ENCODE data around the gene URM1.

URM1 gene

DNA sequence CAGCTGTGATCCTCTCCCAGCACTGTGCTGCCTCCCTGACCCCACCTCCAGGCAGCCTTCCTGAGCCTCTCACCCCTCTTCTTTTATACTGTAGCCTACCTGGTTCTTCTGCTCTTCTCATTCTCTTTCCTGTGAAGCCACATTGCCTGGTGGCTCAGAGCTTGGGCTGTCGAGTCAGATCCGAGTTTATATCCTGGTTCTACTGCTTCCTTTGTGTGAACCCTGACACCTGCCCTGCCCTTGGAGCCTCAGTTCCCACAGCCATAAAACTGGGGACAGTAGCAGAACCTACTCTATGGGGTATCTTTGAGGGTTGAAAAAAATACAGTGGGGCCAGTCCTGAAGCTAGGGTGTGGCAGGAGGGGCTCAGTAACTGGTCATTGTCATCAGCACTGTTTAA is 22.0 kb upstream of the URM1 start:
- DNase-seq (ENCODE audit: low spot score): no peak

DNA sequence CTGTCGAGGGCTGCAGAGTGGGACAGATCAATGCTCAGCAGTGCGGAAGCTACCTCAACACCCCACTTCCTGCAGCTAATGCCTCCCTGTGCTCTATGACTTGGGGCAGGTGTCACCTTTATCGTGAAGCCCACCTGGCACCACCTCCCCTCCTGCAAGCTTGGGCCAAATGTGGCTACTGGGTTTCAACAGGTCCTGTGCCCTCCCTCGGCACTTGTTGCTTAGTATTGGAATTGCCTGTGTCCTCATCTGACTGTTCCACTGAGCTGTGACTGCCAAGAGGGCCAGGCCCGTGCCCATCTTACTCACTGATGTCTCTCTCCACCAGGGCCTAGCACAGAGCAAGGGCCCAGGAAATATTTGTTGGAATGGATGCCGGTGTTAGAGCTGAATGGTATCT is 21.4 kb upstream of the URM1 start:
- no peak for DNase-seq (ENCODE audit: low spot score)

GRCh38 chr9:128355451-128355850 is 15.7 kb upstream of the URM1 start:
- DNase-seq (ENCODE audit: low spot score): no peak

GRCh38 chr9:128358090-128358489 is 13.1 kb upstream of the URM1 start:
- DNase-seq (ENCODE audit: low spot score): no peak

GRCh38 chr9:128358861-128359260 is 12.3 kb upstream of the URM1 start:
- DNase-seq (ENCODE audit: low spot score): no peak

DNA sequence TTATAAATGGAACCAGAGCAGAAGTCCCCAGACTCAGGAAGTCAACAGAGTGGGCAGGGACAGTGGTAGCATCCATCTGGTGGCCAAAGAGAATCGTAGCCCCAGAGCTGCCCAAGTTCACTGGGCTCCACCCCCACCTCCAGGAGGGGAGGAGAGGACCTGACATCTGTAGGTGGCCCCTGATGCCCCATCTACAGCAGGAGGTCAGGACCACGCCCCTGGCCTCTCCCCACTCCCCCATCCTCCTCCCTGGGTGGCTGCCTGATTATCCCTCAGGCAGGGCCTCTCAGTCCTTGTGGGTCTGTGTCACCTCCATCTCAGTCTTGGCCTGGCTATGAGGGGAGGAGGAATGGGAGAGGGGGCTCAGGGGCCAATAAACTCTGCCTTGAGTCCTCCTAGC is 10.3 kb upstream of the URM1 start:
- DNase-seq (ENCODE audit: low spot score): no peak

GRCh38 chr9:128361296-128361985 is 9.7 kb upstream of the URM1 start:
- no peak for DNase-seq (ENCODE audit: low spot score)

GRCh38 chr9:128361986-128362646 is 9.1 kb upstream of the URM1 start:
- DNase-seq (ENCODE audit: low spot score): peak; percentile 90

DNA sequence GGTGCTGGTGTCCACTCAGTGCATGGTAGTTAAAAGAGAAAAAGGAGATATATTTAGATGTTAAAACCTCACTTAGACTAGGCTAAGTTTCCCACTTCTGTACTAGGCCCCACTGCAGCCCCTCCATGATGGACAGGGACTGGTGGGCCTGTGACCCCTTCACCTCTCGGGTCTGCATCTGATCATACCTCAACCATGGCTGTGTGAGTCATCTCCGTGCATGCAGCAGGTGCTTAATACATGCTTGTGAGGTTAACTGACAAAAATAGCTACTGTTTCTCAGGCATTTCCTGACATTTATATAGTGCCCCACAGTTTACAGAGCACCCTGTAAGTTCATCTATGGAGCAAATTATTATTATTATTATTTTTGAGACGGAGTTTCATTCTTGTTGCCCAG is 8.4 kb upstream of the URM1 start:
- DNase-seq (ENCODE audit: low spot score): no peak

- DNase-seq (ENCODE audit: low spot score): no peak
Observed at GRCh38 chr9:128365525-128365924, 5.6 kb upstream of the URM1 start.

GRCh38 chr9:128369024-128369706 is 2.0 kb upstream of the URM1 start:
- no peak for DNase-seq (ENCODE audit: low spot score)

DNA sequence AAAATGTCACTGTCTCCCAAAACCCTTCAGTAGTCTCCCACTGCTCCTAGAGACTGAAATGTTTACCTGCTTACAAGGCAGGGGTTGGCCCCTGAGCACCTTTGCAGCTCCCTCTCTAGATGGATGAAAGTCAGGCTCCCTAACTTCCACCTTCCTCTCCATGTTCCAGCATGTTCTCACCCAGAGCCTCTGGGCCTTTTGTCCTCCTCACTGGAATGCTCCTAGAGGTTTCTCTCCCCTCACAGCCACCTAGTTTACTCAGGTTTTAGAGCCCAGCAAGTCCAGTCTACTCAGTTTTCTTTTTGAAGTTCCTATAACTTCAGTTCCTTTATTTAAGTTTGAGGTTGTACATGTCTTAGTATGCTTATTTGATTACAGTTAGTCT is 815 bp upstream of the URM1 start:
- no peak for DNase-seq (ENCODE audit: low spot score)

GRCh38 chr9:128371630-128372117 is 500 bp downstream of the URM1 start:
- peak; percentile 34 for DNase-seq (ENCODE audit: low spot score)

GRCh38 chr9:128372188-128372641 is 1.0 kb downstream of the URM1 start:
- DNase-seq (ENCODE audit: low spot score): peak; percentile 89

GRCh38 chr9:128372784-128373183 is 1.6 kb downstream of the URM1 start:
- DNase-seq (ENCODE audit: low spot score): peak; percentile 60

DNA sequence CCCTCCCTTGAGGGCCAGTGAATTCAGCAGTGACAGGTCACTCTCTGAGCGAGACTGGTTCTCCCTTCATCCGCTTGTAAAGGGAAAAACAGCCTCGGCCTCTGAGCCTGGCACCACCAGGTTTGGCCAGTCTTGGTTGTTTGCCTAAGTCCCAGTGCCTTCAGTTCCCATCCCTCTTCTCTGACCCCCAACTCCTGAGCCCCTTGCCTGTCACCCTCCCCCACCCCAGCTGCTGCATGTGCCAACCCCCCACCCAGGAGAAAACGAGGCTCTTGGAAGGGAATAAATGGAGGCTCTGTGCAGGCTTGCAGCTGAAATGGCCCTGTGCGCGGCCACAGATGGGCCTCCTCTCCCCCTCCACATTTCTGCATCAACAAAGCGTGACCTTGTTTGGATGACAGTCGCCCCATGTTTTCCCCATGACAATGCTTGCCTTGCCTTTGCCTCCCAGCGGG is 3.1 kb downstream of the URM1 start:
- peak; percentile 98 for DNase-seq (ENCODE audit: low spot score)

GRCh38 chr9:128375865-128376264 is 4.7 kb downstream of the URM1 start:
- DNase-seq (ENCODE audit: low spot score): no peak

- peak; percentile 75 for DNase-seq (ENCODE audit: low spot score)
Observed at GRCh38 chr9:128382261-128382660, 11.1 kb downstream of the URM1 start.

- peak; percentile 92 for DNase-seq (ENCODE audit: low spot score)
Observed at GRCh38 chr9:128383007-128383753, 12.0 kb downstream of the URM1 start.

DNA sequence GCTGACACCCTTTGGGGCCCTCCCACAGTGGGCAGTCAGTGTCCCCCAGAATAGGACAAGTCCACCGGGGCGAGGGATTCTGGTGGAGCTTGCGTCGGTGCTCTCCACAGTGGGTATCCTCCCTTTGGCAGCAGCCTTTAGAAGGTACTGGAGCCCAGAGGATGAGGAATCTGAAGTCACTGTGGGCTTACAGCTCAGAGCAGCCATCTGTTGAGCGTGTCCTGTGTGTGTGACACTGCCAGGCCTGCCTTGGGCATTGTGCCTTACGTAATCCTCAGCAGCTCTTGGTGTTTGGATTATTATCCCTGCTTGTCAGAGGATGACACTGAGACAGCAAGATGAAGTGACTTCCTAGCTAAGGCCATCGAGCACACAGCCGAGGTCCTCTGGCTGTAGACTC is 12.6 kb downstream of the URM1 start:
- DNase-seq (ENCODE audit: low spot score): peak; percentile 92

- no peak for DNase-seq (ENCODE audit: low spot score)
Observed at GRCh38 chr9:128384801-128385495, 13.8 kb downstream of the URM1 start.

Data from globus pallidus (tissue), 1 donor.